RWPE2 (cell line): Measurements from ENCODE around the gene BBS9.
A peak's percentile ranks its signal among the peaks of the same experiment; 100 is the strongest.

Source experiments
- ATAC-seq: fragments of 200-7000 bp; cut with Tn5 transposase; 3 replicates; pipeline ENCODE4 v1.9.1; 2021; ENCODE audit warnings: low read depth
- DNase-seq: peaks from one replicate; pipeline ENCODE4 v3.0.0-alpha.2; 2020; ENCODE audit warnings: low spot score
- H3K27ac ChIP-seq: fragments of 450-650 bp; 2 replicates; pipeline ENCODE4 v1.5.1; 2017; ENCODE audit warnings: mild to moderate bottlenecking; ENCODE audit not compliant: poor library complexity, severe bottlenecking
- H3K27me3 ChIP-seq: fragments of 250-450 bp; sonication (Bioruptor Pico); 2 replicates; pipeline ENCODE4 v1.5.1; 2021; ENCODE audit warnings: mild to moderate bottlenecking, moderate library complexity; ENCODE audit not compliant: insufficient read depth, poor library complexity, severe bottlenecking
- H3K36me3 ChIP-seq: fragments of 250-450 bp; sonication (Bioruptor Pico); 2 replicates; pipeline ENCODE4 v1.5.1; 2020; ENCODE audit warnings: low read depth, mild to moderate bottlenecking, moderate library complexity
- H3K4me1 ChIP-seq: fragments of 250-450 bp; sonication (Bioruptor Pico); 2 replicates; pipeline ENCODE4 v1.5.1; 2021; ENCODE audit warnings: mild to moderate bottlenecking, moderate library complexity; ENCODE audit not compliant: insufficient read depth, poor library complexity, severe bottlenecking
- H3K4me3 ChIP-seq: fragments of 250-450 bp; sonication (Bioruptor Pico); 2 replicates; pipeline ENCODE4 v1.5.1; 2021; ENCODE audit warnings: mild to moderate bottlenecking, moderate library complexity; ENCODE audit not compliant: severe bottlenecking
- H3K9me3 ChIP-seq: fragments of 250-450 bp; sonication (Bioruptor Pico); 2 replicates; pipeline ENCODE4 v1.5.1; 2021; ENCODE audit warnings: mild to moderate bottlenecking, moderate library complexity; ENCODE audit not compliant: severe bottlenecking
- TF ChIP-seq, protein P1 (sequence below): fragments of 450-650 bp; IDR thresholded peaks from one replicate; pipeline ENCODE4 v1.5.1; 2017; ENCODE audit warnings: mild to moderate bottlenecking, moderate library complexity; ENCODE audit not compliant: poor library complexity, severe bottlenecking

BBS9 gene

GRCh38 chr7:33597181-33597580 lies 467.8 kb downstream of the BBS9 start:
- Histone ChIP-seq H3K36me3 (no peaks in the 10 kb centered on the region), H3K9me3 (no peaks in the 10 kb centered on the region), H3K27ac (peak overlapping the region; percentile 30), H3K4me3 (no peak overlapping the region), H3K4me1 (peaks cover 12% of the 10 kb centered on the region), H3K27me3 (no peaks in the 10 kb centered on the region)
- DNase-seq, result no peak
- TF ChIP-seq, protein P1, sequence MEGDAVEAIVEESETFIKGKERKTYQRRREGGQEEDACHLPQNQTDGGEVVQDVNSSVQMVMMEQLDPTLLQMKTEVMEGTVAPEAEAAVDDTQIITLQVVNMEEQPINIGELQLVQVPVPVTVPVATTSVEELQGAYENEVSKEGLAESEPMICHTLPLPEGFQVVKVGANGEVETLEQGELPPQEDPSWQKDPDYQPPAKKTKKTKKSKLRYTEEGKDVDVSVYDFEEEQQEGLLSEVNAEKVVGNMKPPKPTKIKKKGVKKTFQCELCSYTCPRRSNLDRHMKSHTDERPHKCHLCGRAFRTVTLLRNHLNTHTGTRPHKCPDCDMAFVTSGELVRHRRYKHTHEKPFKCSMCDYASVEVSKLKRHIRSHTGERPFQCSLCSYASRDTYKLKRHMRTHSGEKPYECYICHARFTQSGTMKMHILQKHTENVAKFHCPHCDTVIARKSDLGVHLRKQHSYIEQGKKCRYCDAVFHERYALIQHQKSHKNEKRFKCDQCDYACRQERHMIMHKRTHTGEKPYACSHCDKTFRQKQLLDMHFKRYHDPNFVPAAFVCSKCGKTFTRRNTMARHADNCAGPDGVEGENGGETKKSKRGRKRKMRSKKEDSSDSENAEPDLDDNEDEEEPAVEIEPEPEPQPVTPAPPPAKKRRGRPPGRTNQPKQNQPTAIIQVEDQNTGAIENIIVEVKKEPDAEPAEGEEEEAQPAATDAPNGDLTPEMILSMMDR, result no peak
- peak; percentile 36; the same call in 1 of the 3 replicates for ATAC-seq

DNA sequence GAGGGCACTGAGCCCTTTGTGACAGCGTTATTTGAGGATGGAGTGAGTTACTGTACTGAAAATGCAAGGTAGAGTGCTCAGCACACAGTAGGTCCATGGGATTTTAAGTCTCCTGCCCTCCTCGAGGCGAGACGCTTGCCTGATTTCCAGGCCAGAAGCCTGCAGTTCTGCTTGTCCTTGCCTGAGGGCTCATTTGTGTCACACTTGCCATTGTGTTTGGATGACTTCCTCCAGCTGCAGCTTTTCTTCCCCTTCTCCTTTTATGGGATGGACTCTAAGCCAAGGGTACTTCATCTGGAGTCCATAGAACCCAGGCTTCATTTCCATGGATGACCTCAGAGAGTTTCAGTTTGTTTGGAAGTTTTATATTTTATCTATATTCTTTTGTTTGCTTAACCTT lies 471.7 kb downstream of the BBS9 start:
- Histone ChIP-seq H3K4me3 (no peak overlapping the region), H3K9me3 (no peaks in the 10 kb centered on the region), H3K27me3 (no peaks in the 10 kb centered on the region), H3K36me3 (no peaks in the 10 kb centered on the region), H3K27ac (no peak overlapping the region), H3K4me1 (peaks cover 12% of the 10 kb centered on the region)
- DNase-seq (no peak), ATAC-seq (no peak)
- TF ChIP-seq, protein P1, result no peak

GRCh38 chr7:33601884-33602283 lies 472.5 kb downstream of the BBS9 start:
- TF ChIP-seq, protein P1, result no peak
- no peak overlapping the region for H3K27ac ChIP-seq
- no peak for DNase-seq
- peaks cover 8% of the 10 kb centered on the region for H3K4me1 ChIP-seq
- H3K27me3 ChIP-seq, result no peaks in the 10 kb centered on the region
- no peaks in the 10 kb centered on the region for H3K36me3 ChIP-seq
- no peak overlapping the region for H3K4me3 ChIP-seq
- no peak for ATAC-seq
- no peaks in the 10 kb centered on the region for H3K9me3 ChIP-seq

- no peaks in the 10 kb centered on the region for H3K36me3 ChIP-seq
- DNase-seq (no peak), ATAC-seq (no peak)
- no peaks in the 10 kb centered on the region for H3K4me1 ChIP-seq
- no peak overlapping the region for H3K4me3 ChIP-seq
- no peak overlapping the region for H3K27ac ChIP-seq
- H3K9me3 ChIP-seq, result no peaks in the 10 kb centered on the region
- TF ChIP-seq, protein P1, result no peak
- H3K27me3 ChIP-seq, result no peaks in the 10 kb centered on the region
Observed at GRCh38 chr7:33604056-33604455, 474.7 kb downstream of the BBS9 start.

GRCh38 chr7:33610918-33611317 lies 481.6 kb downstream of the BBS9 start:
- ATAC-seq, result no peak
- Histone ChIP-seq H3K4me3 (no peak overlapping the region), H3K27ac (no peak overlapping the region), H3K4me1 (no peaks in the 10 kb centered on the region), H3K36me3 (no peaks in the 10 kb centered on the region), H3K9me3 (no peaks in the 10 kb centered on the region), H3K27me3 (no peaks in the 10 kb centered on the region)
- TF ChIP-seq, protein P1, result no peak
- DNase-seq, result no peak
